Duodenal mucosa (tissue), 2 donors: ENCODE results near the gene KCND2.

Source experiments
- H3K27ac ChIP-seq: one replicate; pipeline ENCODE4 v1.7.0; 2013; ENCODE audit warnings: low read depth, low read length
- H3K27me3 ChIP-seq, 2 donors: one replicate each; pipeline ENCODE4 v1.7.0; 2013; ENCODE audit warnings: low read length in 2 of 2, control low read depth in 1 of 2; ENCODE audit not compliant: insufficient read depth in 2 of 2, control insufficient read depth in 1 of 2
- H3K36me3 ChIP-seq, 2 donors: one replicate each; pipeline ENCODE4 v1.7.0; 2013; ENCODE audit warnings: low read length in 2 of 2, control low read depth in 1 of 2; ENCODE audit not compliant: insufficient read depth in 2 of 2, control insufficient read depth in 1 of 2
- H3K4me1 ChIP-seq, 2 donors: one replicate each; pipeline ENCODE4 v1.7.0; 2013; ENCODE audit warnings: low read length in 2 of 2, control low read depth in 1 of 2; ENCODE audit not compliant: insufficient read depth in 2 of 2, control insufficient read depth in 1 of 2
- H3K4me3 ChIP-seq, 2 donors: one replicate each; pipeline ENCODE4 v1.7.0; 2013; ENCODE audit warnings: low read length in 2 of 2, low read depth in 1 of 2
- H3K9ac ChIP-seq, 2 donors: one replicate each; pipeline ENCODE4 v1.7.0; 2013; ENCODE audit warnings: low read length in 2 of 2, low read depth in 1 of 2
- H3K9me3 ChIP-seq, 2 donors: one replicate each; pipeline ENCODE4 v1.7.0; 2013; ENCODE audit warnings: low read length in 2 of 2, control low read depth in 1 of 2; ENCODE audit not compliant: control insufficient read depth in 1 of 2

KCND2 gene

DNA sequence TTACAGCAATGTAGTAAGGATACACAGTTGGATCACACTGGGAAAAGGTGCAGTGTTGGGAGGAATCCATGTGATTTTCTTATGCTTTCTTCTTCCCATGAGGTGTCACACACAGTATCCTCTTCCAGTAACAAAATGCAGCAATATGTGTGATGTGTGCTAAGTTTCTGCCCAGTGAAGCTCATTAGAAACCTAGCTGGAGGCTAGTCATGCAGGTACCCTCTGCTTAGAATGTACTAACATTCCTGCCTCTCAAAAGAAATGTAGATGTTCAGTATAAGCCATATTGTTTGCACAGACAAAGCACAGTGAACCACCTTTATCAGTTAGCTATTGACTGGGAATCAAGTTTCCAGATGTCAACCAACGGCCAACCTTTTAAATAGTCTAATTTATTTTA is 12.9 kb upstream of the KCND2 start:
- Histone ChIP-seq H3K27ac (no peak overlapping the region), H3K9me3 (no peaks in the 10 kb centered on the region), H3K4me3 (no peak overlapping the region), H3K4me1 (no peaks in the 10 kb centered on the region), H3K9ac (no peak overlapping the region), H3K36me3 (no peaks in the 10 kb centered on the region), H3K27me3 (no peaks in the 10 kb centered on the region)

DNA sequence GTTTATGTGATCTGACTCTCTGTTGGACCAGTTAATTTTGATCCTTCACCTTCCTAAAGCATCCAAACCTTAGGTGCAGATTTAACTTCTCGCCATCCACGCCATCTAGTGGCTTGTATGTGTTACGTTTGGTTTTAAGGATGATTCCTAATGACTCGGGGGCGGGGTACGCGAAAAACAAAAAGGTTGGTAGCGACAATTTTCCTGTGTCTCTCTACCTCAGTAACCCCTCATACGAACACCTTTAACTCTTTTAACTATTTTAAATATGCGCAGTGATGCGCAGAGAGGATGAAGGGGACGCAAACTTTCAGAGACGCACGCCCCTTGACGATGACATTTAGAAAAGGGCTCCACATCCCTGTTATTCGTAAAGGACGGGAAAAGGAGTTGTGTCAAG is 714 bp upstream of the KCND2 start:
- peaks cover 0 to 6% of the 10 kb centered on the region in 2 donors for H3K4me1 ChIP-seq
- H3K36me3 ChIP-seq: no peaks in the 10 kb centered on the region
- H3K27ac ChIP-seq: no peak overlapping the region
- peaks cover 0 to 11% of the 10 kb centered on the region in 2 donors for H3K27me3 ChIP-seq
- no peaks in the 10 kb centered on the region for H3K9me3 ChIP-seq
- H3K4me3 ChIP-seq: peak overlapping the region; percentile 63 to 65
- H3K9ac ChIP-seq: no peak overlapping the region

DNA sequence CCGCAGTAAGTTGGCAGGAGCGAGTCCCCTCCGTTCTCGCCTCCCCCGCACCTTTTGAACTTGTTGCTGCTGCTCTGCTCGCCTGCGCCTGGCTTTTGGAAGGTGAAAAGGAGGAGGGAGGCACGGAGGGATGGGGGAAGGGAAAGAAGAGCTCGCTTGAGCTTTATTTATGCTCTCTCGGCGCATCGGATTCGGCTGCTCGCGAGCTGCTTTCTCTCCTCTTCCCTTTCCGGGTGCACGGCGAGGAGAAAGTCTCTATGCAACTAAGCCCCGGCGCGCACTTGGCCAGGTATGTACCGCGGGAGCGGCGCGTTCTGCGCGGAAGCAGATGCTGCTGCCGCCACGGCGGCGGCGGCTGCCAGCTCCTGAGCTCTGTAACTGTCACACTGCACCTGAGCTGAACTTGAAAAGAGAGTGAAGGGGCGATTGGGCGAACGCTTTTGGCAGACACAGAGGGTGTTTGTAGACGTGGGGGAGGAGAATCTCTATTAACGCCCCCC is 551 bp downstream of the KCND2 start:
- Histone ChIP-seq H3K9ac (no peak overlapping the region), H3K4me1 (peaks cover 0 to 6% of the 10 kb centered on the region in 2 donors), H3K27me3 (peaks cover 0 to 11% of the 10 kb centered on the region in 2 donors), H3K9me3 (no peaks in the 10 kb centered on the region), H3K27ac (no peak overlapping the region), H3K4me3 (peak overlapping the region; percentile 54 to 56), H3K36me3 (no peaks in the 10 kb centered on the region)

DNA sequence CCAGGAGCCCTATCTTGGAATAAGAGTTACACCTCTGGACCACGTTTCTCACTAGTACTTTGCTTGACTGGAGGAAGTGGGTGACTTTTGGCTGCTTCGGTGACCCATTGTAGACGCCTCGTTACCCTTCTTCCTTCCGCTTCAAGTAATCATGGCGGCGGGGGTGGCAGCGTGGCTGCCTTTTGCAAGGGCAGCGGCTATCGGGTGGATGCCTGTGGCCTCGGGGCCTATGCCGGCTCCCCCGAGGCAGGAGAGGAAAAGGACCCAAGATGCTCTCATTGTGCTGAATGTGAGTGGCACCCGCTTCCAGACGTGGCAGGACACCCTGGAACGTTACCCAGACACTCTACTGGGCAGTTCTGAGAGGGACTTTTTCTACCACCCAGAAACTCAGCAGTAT is 1.5 kb downstream of the KCND2 start:
- Histone ChIP-seq H3K27me3 (peaks cover 0 to 11% of the 10 kb centered on the region in 2 donors), H3K9ac (no peak overlapping the region), H3K27ac (no peak overlapping the region), H3K9me3 (no peaks in the 10 kb centered on the region), H3K4me3 (no peak overlapping the region), H3K36me3 (no peaks in the 10 kb centered on the region), H3K4me1 (peaks cover 0 to 6% of the 10 kb centered on the region in 2 donors)

DNA sequence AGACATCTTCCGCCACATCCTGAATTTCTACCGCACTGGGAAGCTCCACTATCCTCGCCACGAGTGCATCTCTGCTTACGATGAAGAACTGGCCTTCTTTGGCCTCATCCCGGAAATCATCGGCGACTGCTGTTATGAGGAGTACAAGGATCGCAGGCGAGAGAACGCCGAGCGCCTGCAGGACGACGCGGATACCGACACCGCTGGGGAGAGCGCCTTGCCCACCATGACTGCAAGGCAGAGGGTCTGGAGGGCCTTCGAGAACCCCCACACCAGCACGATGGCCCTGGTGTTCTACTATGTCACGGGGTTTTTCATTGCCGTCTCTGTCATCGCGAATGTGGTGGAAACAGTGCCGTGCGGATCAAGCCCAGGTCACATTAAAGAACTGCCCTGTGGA is 1.9 kb downstream of the KCND2 start:
- Histone ChIP-seq H3K36me3 (no peaks in the 10 kb centered on the region), H3K4me1 (peaks cover 0 to 6% of the 10 kb centered on the region in 2 donors), H3K9me3 (no peaks in the 10 kb centered on the region), H3K27me3 (peaks cover 0 to 11% of the 10 kb centered on the region in 2 donors), H3K9ac (no peak overlapping the region), H3K27ac (no peak overlapping the region), H3K4me3 (no peak overlapping the region)

DNA sequence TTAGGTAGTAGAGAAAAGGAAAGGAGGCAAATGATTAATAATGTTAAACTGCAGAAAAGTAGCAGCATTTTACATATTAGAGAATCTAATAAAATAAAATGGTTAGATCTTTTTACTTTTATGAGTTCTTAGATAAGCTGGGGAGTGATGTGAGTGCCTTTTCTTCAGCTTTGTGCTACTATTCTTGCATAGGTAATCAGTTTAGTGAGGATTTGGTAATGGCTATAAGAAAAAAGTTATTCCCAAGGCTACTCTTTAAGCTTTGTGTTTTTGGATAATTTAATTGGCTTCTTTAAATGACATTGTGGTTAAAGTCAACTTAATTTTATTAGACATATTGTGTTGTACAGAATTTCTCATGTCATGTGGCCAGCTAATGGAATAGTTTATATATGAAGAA is 3.7 kb downstream of the KCND2 start:
- Histone ChIP-seq H3K4me1 (peaks cover 0 to 6% of the 10 kb centered on the region in 2 donors), H3K27ac (no peak overlapping the region), H3K27me3 (peaks cover 0 to 11% of the 10 kb centered on the region in 2 donors), H3K9ac (no peak overlapping the region), H3K36me3 (no peaks in the 10 kb centered on the region), H3K4me3 (no peak overlapping the region), H3K9me3 (no peaks in the 10 kb centered on the region)

DNA sequence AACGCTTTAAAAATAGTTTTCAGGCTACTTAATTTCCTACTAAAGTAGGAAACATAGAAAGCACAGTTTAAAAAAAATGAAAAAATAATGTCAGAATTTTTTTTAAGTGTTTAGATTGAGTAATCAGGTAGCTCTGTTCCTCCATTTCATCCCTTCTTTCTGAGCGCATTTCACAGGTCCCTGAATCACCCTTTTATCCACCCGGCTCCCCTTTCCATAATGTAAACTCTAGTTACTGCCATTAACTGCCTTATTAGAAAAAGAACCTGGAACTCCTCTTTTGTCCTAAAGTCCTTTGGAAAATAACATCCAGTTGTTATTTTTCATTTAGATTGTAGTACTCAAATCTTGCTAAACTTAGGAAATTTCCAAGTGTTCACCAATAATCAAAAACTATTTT is 5.8 kb downstream of the KCND2 start:
- Histone ChIP-seq H3K4me3 (no peak overlapping the region), H3K9me3 (no peaks in the 10 kb centered on the region), H3K4me1 (no peaks in the 10 kb centered on the region), H3K27me3 (peaks cover 0 to 6% of the 10 kb centered on the region in 2 donors), H3K27ac (no peak overlapping the region), H3K36me3 (no peaks in the 10 kb centered on the region), H3K9ac (no peak overlapping the region)

DNA sequence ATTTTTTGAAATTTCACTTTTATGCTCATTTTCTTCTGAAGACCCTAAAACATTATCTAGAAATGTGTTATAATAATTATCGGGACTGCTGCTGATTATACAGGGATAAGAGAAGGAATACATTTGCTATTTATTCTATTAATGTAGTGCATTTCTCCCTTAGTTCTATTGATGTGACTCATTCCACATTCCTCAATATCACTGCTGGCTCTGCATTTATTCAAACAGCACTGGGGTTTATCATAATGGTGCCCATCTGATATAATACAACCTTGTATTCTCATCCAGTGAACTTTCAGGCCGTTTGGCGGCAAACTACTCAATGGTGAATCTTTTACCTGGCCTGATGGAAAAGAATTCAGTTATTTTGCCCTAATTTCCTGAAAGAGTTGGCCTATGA is 7.8 kb downstream of the KCND2 start:
- Histone ChIP-seq H3K9me3 (no peaks in the 10 kb centered on the region), H3K27me3 (no peaks in the 10 kb centered on the region), H3K9ac (no peak overlapping the region), H3K36me3 (no peaks in the 10 kb centered on the region), H3K4me1 (no peaks in the 10 kb centered on the region), H3K27ac (no peak overlapping the region), H3K4me3 (no peak overlapping the region)

DNA sequence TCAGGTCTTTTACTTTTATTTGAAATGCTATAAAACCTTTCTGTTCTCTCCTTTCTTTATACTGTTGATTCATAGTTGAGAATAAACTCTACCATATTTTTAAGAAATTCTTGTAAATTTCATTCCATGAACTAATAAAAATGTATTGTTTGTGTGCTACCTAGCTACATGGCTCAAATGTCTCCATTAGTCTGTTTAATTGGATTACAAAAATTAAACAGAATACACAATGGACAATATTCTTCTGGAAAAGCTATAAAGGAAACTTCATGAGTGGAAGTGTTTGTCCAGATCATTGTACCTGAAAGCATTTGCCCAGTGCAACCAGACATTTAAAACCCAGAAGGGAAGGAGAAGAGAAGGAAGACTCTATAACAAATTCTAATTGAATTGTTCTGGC is 20.1 kb downstream of the KCND2 start:
- no peaks in the 10 kb centered on the region for H3K9me3 ChIP-seq
- no peak overlapping the region for H3K27ac ChIP-seq
- no peak overlapping the region for H3K9ac ChIP-seq
- no peak overlapping the region for H3K4me3 ChIP-seq
- H3K36me3 ChIP-seq: no peaks in the 10 kb centered on the region
- H3K4me1 ChIP-seq: no peaks in the 10 kb centered on the region
- no peaks in the 10 kb centered on the region for H3K27me3 ChIP-seq

DNA sequence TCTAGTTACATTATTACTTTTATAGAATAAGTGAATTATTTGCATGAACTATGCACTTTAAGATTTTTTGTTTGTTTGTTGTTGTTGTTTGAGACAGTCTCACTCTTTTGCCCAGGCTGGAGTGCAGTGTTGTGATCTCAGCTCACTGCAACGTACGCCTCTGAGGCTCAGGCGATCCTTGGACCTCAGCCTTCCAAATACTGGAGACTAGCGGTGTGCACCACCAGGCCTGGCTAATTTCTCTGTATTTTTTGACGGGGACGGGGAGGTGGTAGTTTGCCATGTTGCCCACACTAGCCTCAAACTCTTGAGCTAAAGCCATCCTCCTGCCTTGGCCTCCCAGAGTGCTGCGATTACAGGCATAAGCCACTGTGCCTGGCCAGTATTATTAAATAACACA is 29.2 kb downstream of the KCND2 start:
- Histone ChIP-seq H3K36me3 (no peaks in the 10 kb centered on the region), H3K27ac (no peak overlapping the region), H3K9me3 (no peaks in the 10 kb centered on the region)

DNA sequence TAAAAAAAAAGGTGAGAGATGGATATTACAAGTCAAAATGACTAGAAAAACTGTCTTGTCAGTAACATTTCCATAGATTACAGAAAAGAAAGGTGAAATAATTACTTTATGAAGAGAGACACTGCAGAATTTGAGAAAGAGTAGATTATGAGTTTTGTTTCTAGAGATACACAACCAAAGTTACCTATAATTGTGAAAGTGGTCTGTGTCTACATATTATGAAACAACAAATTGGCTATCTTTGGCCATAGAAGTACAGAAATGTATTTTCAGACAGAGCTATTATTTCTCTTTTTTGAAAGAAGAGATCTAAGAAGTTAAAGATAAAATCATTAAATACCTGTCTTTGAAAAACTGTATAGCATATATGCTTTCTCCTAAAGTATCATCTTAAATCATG is 30.1 kb downstream of the KCND2 start:
- Histone ChIP-seq H3K9me3 (no peaks in the 10 kb centered on the region), H3K36me3 (no peaks in the 10 kb centered on the region), H3K27me3 (no peaks in the 10 kb centered on the region), H3K4me1 (no peaks in the 10 kb centered on the region), H3K27ac (no peak overlapping the region), H3K9ac (no peak overlapping the region), H3K4me3 (no peak overlapping the region)

More for the DNA sequence above, 29.2 kb downstream of the KCND2 start:
- no peaks in the 10 kb centered on the region for H3K4me1 ChIP-seq
- H3K27me3 ChIP-seq: no peaks in the 10 kb centered on the region
- no peak overlapping the region for H3K4me3 ChIP-seq
- H3K9ac ChIP-seq: no peak overlapping the region
